A673 (cell line): Measurements from ENCODE around the gene TAF9.

Source experiments
- CTCF ChIP-seq: fragments of 300-800, 200-600 bp; sonication (generic); conservative IDR thresholded peaks from 2 replicates; pipeline ENCODE4 v1.5.1; 2017; ENCODE audit warnings: low read depth, mild to moderate bottlenecking, antibody characterized with exemption, low read length, moderate library complexity, mixed read lengths
- EZH2 ChIP-seq: fragments of 200-600 bp; sonication (generic); IDR thresholded peaks from 2 replicates; pipeline ENCODE4 v1.6.1; 2017; ENCODE audit warnings: borderline replicate concordance, low read depth, mild to moderate bottlenecking, mixed read lengths, antibody characterized with exemption, low read length; ENCODE audit not compliant: poor library complexity, severe bottlenecking

DNA sequence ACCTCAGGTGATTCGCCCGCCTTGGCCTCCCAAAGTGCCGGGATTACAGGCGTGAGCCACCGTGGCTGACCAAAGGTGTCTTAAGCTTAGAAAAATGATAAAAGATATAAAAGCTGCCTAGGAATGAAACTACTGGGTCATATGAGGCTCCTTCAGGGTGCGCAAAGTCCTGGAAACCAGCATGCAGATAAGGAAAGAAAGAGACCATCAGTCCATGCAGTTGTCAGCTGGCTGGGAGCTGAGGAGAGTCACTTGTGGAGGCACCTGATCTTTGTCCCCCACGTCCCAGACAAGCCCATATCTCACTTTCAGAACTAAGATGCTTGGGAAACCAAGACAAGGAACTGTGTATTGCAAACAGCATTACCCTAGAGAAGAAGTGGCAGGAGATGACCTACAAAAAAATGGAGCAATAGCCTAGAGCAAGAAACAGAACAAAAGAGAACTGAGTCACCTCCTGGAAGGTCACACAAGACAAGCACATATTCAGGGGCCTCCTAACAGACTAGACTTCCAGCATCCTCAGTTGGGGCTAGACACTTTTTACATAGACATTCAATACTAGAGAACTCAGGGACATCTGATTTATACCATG lies 33.9 kb downstream of the TAF9 start:
- TF ChIP-seq EZH2 (no peak), CTCF (no peak)
